Right renal pelvis (tissue), 4 donors: Measurements from ENCODE around the gene GNG4. TPM values are rescaled to one million over a fixed set of nuclear protein-coding genes. Genes with fewer than 3 reads are reported as not detected.
"Not testable (repeated sequence)": the region's sequence is repeated elsewhere in the genome, so short reads cannot be mapped to it uniquely, and the experiment has no call there.

Source experiments
- DNase-seq, 4 donors: peaks; one replicate each; pipeline ENCODE4 v3.0.0-alpha.2; 2013; ENCODE audit warnings: low read depth in 4 of 4, low spot score in 3 of 4, missing footprints in 1 of 4
- polyA plus RNA-seq, 4 donors: library from polyadenylated mRNA; unstranded; fragments of 120-200 nt; gene quantifications; one replicate each; pipeline ENCODE4 v1.2.1, GENCODE V29; 2013; ENCODE audit not compliant: insufficient read length in 4 of 4

Gene GNG4
- polyA plus RNA-seq, 4 donors, result 3.4 to 5.0 (median 4.6) TPM

GRCh38 chr1:235628316-235629005 lies 21.1 kb downstream of the GNG4 start:
- no peak for DNase-seq

- no peak for DNase-seq
Measured at GRCh38 chr1:235625831-235626230, 23.8 kb downstream of the GNG4 start.

GRCh38 chr1:235625340-235625739 lies 24.2 kb downstream of the GNG4 start:
- DNase-seq, result no peak

- DNase-seq, result no peak
Measured at GRCh38 chr1:235624721-235625333, 24.8 kb downstream of the GNG4 start.

- DNase-seq, result no peak
Measured at GRCh38 chr1:235622936-235623779, 26.4 kb downstream of the GNG4 start.

GRCh38 chr1:235619149-235619548 lies 30.4 kb downstream of the GNG4 start:
- not testable (repeated sequence) for DNase-seq

- no peak for DNase-seq
Measured at GRCh38 chr1:235617808-235618207, 31.8 kb downstream of the GNG4 start.

GRCh38 chr1:235617140-235617539 lies 32.4 kb downstream of the GNG4 start:
- DNase-seq, result no peak

GRCh38 chr1:235614442-235614954 lies 35.1 kb downstream of the GNG4 start:
- DNase-seq, result no peak

GRCh38 chr1:235613602-235614001 lies 36.0 kb downstream of the GNG4 start:
- DNase-seq, result no peak

- DNase-seq, result no peak
Measured at GRCh38 chr1:235612761-235613160, 36.8 kb downstream of the GNG4 start.

GRCh38 chr1:235610157-235610556 lies 39.4 kb downstream of the GNG4 start:
- DNase-seq, result no peak

GRCh38 chr1:235608278-235608677 lies 41.3 kb downstream of the GNG4 start:
- DNase-seq, result no peak

- DNase-seq, result no peak
Measured at GRCh38 chr1:235607284-235607683, 42.3 kb downstream of the GNG4 start.

- no peak for DNase-seq
Measured at GRCh38 chr1:235601104-235601503, 48.5 kb downstream of the GNG4 start.

- no peak for DNase-seq
Measured at GRCh38 chr1:235599536-235599935, 50.0 kb downstream of the GNG4 start.

- no peak for DNase-seq
Measured at GRCh38 chr1:235597867-235598553, 51.6 kb downstream of the GNG4 start.

- no peak for DNase-seq
Measured at GRCh38 chr1:235595079-235595478, 54.5 kb downstream of the GNG4 start.

GRCh38 chr1:235594281-235594895 lies 55.2 kb downstream of the GNG4 start:
- DNase-seq, result not testable (repeated sequence)

- DNase-seq, result no peak
Measured at GRCh38 chr1:235588916-235589515, 60.6 kb downstream of the GNG4 start.
